Cortex of kidney (tissue), 1 donor: Measurements from ENCODE around the gene SOHLH1.

Experiments
- DNase-seq: peaks from one replicate; lab custom pipeline; 2025; lab: John Stamatoyannopoulos, UW

Gene SOHLH1

DNA sequence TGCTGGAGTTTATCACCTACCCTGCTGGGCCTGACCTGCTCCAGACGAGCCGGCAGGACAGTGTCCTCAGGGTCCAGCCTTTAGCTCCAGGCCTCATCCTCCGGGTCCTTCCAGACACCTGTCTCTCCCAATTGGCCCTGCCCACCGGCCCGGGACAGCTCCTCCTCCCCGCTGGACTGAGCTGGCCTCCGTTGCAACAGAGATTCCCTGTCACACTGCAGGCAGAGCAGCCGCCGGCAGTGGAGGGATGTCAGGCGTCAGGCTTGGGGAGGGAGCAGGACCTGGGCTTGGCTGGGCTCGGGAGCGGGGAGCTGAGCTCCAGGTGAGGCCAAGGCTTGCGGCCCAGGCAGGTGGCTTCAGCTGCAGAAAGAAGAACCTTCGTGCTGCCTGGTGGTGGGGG lies 4.4 kb upstream of the SOHLH1 start:
- no peak for DNase-seq

DNA sequence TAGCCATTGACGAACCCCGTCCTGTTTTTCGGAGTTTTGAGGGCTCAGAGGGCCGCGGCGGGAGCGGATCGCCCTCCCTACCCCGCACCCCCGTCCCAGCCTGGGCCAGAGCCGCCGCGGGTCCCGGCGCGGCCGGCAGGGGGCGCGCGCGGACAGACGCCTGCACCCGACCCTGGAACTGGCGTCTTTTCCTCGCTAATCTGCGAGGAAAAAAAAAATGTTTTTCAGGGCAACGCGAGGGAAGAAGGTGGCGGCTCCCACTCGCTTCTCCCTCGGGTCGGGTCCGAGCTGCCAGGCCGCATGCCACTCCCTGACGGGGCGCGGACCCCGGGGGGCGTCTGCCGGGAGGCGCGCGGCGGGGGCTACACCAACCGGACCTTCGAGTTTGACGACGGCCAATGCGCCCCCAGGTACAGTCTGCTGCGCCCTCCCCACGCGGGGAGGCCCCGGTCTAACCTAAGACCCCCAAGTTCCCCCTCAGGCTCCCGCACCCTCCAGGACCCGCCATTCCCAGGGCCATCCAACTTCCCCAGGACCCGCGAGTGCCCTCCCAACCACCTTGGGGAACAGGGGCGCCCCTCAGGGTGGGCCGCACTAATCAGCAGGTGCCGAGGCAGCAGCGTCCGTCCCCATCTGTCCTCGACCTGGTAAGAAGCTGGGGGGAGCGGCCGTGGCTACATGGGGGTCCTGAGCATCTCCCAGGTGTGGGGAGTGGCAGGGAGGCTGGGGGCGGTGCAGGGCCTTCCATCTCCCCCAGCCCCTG lies 2.9 kb upstream of the SOHLH1 start, which contains the start of gene KCNT1:
KCNT1 (plus strand) TSS at position 227 of the 763 bp plus-strand sequence; CDS start at position 301, 74 bp downstream.
- DNase-seq: no peak

DNA sequence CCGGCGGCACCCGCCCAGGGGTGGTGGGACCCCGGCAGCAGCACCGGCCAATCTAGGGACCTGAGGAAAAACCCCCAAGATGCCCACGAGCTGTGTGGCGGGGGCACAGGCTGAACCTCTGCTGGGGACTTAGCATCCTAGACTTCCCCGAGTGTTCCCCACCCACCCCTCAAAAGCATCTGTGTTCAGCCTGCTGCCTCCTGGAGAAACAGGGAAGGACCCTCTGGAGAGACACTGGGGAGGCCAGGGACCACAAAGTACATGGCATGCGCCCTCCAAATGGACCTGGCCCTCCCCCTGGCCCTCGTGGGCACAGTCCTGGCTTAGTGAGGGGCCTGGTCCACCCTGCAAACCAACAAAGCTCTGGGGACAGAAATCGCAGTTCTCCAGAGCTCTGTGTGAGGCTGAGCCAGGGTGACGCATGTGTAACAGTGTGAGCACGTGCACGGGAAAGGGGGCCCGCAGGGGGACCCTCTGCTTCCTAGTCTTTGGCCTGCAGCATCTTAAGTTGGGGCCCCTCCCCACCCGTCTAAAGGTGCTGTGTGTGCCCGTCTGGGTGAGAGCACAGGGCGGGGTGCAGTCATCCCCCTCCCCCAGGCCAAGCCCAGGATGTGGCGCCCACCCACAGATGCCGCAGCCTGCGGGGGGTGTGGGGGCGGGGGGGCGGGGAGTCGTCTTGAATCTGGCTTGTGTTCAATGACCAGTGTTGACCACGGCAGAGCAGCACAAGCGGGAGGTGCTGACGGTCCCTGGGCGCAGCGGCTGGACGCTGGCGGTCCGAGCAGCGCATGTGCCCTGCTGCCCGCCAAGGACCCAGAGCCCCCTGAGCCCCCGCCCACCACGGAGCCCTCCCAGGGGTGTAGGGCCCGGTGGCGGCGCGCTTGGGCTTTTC lies 2.0 kb upstream of the SOHLH1 start:
- no peak for DNase-seq

DNA sequence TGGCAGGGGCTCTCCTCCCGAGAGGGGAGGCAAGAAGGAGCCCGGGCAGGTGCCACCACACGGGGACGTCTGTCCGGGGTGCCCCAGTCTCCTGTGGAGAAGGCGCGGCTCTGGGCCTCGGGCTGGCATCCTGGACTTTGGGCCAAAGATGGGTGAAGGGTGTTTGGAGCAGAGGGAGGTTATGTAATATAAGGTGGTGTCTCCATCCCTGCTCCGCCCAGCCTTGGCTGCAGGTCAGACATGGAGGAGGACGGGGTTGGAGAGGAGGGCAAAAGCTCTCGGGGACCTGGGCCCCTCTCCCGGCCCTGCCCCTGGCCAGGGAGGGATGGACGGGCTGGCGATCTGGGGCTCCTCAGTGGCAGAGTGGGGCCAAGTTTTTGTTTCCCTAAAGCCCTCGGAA lies 1.2 kb upstream of the SOHLH1 start:
- DNase-seq: no peak

DNA sequence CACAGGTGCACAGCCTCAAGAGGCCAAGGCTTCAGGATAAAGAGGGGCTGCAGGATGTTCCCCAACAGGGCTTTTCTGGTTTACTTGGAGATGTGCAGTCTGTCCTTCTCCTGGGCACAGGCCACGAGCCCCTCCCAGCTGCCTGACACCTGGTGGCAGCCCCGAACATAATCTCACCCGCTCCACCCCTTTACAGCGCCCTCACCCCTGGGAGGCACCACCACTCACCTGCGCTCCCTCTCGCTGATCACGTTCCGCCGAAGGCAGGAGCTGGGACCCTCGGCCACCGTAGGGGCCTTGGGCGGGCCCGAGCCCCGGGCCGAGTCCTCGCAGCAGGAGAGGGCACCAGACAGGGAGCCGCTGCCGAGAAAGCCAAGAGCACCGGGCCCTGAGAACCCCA lies 514 bp downstream of the SOHLH1 start:
- no peak for DNase-seq

DNA sequence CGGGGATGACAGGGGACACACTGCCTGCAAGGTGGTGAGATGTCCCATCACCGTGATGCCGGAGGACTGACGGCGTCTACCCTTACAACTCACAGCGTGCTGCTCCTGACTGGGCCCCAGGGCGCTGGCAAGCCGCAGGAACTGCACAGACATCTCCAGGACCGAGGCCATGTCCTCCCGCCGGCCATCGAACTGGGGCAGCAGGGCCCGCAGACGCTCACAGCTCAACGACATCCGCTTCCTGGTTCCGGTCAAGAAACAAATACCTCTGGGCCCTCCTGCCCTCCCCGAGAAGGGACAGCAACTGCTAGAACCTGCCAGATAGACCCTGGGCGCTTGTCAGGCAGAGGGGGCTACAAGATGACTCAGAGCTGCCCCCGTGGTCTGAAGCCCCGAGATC lies 1.0 kb downstream of the SOHLH1 start:
- DNase-seq: no peak

DNA sequence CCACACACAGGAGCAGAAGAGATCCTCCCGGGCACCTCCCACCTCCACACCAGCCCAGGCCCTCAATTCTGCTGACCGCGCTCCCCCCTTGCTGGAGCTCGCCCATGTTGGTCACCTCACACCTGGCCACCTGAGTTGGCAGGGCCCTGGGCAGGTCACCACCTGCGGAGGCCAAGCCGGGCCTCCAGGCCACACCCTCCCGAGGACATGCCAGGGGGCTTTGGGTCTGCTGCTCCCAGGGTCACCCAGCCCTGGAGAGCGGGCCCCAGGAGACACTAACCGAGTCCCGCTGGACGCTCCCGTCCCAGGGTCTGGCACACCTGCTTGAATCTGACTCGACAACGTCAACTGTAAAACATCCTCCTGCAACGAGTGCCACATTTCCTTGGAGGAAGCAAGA lies 2.1 kb downstream of the SOHLH1 start:
- no peak for DNase-seq

DNA sequence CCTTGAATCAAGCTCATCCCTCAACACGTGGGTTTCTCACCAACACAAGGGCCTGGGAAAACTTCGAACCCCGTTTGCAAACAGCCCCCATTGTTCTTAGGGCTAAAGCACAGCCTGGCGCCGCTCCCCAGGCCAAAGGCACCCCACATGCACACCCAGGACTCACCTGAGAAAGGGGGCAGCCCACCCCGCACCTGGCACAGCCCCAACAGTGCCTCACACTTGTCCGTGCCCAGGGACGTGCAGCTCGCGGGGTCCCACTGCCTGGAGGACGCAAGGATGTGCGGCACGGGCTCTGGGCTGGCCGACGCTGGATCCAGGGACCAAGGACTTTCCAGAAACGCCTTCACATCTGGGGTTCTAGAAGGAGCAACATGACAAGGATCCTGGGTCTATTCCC lies 2.8 kb downstream of the SOHLH1 start:
- DNase-seq: no peak

DNA sequence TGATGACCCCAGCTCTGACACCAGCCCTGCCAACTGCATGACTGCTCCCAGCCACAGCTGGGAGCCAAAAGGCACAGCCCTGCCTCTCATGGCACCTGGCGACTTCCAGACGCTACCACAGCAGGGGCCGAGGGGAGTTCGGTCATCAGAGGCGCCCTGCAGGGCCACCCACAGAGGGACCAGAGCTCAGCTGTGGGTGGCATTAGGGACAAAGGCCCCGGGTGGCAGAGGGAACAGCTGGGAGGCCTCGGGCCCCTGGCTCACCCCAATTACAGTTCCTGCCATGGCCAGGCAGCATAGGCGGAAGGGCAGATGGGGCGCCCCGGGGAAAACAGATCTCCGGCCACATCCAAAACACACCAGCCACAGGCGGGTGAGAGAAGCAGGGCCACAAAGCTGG lies 3.6 kb downstream of the SOHLH1 start:
- no peak for DNase-seq

DNA sequence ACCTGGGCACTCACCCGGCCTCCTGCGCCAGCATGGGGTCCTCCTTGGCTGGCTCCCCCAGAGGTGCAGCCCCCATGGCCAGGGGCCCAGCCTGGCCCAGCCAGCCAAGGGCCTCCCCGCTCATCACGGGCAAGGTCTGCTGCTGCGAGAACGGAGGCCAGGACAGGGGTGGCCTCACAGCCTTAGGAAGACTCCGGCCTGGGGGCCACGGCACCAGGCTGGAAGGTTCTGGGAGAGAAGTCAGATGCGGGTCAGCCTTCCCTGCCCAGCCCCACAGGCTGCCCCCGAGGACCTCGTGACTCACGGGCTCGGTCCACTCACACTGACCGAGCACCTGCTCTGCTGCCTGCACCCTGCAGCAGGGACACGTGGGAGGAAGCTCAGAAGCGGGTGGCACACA lies 4.2 kb downstream of the SOHLH1 start:
- DNase-seq: no peak

DNA sequence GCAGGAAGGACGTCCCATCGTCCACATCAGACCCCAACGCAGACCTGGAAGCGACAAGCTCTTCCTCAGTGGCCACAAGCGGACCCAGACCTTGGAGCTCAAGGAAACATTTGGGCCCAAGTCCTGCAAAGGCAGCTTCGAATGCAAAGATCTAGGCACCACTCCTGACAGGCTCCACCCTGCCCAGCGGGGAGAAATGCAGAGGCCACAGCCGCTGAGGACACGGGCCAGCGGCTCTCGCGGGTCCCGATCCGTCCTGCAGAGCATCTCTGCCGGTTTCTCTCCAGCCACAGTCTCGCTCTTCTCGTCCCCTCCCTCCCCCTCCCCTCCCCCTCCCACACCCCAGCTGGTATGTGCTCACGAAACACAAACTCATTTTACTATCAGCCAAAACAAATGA lies 4.9 kb downstream of the SOHLH1 start:
- no peak for DNase-seq

DNA sequence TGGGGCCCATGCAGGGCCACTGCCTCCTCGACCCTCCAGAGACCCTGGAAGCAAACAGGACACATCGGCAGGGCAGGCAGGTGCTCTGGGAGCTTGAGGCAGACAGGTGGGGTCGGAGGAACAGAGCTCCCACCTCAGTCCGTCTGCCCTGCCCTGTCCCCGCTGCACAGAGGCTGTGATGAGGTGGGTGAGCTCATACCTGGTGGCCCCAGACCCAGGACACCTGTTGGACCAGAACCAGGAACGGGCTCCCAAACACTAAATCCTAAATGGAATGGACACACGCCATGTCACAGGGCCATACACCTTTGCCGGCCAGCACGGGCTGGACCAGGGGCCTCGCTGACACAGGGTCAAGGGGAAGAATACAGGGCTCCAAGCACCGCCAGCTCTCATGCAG lies 5.5 kb downstream of the SOHLH1 start:
- no peak for DNase-seq

DNA sequence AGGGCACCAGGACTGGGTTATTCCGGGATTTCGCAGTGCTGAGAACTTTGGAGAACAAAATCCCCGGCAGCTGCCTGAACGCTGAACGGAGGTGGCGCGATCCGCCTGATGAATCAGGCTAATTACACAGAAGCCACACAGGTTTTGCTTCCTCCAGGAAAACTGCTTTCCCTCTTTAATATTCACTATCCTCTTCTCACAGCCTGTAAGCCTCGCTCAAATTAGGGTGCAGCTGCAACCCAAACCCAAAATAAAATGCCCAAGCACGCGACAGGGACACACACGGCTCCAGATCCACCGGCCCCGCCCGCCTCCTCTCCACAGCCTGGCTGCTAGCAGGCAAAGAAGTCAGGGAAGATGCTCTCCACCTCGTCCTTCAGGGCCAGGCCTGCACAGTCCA lies 6.0 kb downstream of the SOHLH1 start:
- no peak for DNase-seq

DNA sequence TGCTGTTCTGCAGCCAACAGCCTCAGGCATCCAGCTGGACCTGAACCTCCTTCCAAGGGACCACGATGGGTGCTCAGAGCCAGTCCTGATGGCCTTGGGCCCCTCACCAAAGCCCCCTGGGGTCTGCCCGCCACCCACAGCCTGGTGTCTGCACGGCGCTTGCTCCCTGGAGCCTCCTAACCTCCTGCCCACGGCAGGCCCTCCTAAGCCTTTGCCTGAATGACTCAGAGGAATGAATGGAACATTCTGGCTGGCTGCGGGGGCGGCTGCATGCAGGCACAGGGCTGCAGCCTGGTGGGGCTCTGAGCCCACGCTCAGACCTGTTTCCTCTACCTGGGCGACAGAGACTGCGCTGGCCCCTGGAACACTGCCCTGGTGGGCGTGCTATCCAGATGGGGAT lies 6.9 kb downstream of the SOHLH1 start:
- DNase-seq: no peak

DNA sequence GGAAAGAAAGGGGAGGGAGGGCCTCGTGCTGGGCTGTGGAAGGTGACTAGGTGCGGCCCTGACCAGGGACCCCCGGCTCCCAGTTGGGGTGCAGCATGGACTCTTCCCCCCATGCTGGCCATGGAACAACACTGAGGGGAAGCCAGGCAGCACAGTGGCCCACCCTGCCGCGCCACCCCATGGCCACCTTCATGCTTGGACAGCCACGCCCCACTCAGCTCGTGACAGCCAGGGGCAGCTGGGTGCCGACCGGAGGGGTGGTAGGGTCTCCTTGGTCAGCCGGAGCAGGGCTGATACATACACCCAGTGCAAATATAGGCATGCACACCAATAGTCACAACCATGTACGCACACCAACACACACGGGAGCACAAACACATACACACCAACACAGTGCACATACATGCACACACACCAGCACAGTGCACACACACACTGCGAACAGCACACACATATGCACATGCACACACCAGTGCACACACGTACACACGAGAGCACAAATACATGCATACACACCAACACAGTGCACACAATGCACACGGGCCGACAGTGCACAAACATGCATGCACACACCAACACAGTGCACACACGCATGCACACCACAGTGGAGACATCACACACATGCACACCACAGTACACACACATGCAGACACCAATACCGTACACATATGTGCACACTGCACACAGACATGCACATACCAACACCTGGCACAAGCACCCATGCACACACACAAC lies 8.3 kb downstream of the SOHLH1 start:
- DNase-seq: no peak

DNA sequence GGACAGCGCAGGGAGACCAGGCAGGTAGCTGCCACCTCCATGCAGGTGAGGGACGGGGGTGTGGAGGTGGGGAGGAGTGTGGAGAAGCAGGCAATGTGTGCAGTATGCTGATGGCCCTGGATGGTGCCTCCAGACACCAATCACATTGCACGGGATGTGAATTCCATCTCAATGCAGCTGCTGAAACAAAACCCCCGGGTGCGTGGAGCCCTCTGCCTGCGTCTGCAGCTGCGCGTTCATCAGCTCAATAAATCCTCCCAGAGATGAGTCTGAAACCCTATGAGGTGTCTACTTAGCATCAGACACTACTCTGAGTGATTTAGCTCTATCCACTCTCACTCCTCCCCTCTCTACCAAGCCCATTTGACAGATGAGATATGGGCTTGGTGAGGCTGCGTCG lies 10.3 kb downstream of the SOHLH1 start:
- no peak for DNase-seq

DNA sequence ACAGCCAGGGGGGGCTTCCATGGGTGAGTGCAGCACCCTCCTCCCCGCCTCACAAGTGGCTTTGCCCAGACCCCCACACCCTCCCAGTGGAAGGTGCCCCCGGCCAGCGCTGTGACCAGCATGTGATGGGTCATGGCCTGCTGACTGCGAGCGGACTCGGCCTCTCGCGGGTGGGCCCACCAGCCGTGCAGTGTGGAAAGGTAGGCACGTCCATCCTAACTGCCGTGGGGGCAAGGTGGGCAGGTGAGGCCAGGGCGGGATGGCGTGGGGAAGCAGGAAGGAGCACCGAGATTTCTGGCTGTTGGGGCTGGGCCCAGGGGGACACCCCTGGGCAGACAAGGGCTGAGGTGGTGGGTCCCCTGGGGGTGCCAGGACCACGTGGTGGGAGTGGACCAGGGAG lies 12.1 kb downstream of the SOHLH1 start:
- no peak for DNase-seq

DNA sequence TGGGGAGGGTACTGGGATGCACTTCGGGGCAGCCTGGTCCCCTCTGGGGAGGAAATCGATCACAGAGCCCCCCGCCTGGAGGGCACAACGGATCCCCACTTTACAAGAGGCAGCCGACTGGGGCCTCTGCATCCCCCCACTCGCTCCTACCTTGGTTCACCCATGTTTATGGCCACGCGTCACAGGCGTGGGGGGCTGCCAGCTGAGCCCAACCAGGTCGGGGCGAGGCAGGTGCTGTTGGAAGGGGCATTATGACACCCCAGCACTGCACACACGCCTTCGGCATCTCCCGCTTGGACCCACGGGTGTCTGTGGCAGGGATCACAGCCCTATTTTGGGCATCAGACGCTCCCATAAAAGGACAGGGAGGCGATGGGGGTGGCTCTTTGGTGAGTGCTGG lies 14.6 kb downstream of the SOHLH1 start:
- DNase-seq: no peak

DNA sequence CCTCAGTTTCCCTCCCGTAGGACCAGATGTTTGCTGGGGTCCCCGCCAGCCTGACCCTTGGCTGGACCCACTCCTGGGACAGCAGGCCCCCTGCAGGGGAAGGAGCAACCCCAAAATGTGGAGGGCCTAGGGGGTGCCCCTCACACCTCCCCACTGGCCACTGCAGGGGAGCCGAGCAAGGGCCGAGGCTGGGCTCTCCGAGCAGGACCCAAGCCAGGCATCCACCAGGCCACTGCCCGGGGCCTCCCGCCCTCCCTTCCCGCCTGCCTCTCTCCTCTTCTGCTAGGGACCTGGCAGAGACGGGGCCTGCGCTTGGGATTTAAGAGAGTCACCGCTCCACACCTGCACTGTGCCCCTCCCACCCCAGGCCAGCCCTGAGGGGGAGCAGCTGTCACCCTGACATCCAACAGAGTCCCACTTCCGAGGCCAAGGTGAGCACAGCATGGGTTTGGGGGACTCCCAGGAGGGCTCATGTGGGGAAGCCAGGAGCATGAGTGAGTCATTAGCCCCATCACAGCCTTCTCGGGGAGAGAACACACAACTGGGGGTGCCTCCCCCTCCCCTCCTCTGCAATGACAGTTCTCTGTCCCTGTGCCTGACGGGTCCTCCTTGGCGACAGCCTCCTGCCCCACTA lies 15.8 kb downstream of the SOHLH1 start:
- DNase-seq: no peak

DNA sequence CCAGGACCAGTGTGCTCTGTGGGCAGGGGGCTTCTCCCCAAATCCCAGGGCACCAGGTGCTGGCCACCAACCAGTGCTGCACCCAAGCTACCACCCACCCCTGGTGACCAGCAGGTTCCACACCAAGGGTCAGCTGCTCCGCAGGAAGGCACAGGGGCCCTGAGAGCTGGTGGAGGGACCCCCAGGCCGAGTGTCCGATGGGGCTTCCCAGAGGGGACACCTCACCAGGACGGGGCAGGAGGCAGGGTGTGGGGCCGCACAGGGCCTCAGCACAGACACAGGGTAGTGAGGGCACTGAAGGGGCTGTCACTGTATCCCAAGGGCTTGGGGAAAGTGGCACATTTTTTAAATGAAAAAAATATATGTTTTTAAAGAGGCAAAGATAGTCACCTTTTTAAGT lies 18.1 kb downstream of the SOHLH1 start:
- no peak for DNase-seq

DNA sequence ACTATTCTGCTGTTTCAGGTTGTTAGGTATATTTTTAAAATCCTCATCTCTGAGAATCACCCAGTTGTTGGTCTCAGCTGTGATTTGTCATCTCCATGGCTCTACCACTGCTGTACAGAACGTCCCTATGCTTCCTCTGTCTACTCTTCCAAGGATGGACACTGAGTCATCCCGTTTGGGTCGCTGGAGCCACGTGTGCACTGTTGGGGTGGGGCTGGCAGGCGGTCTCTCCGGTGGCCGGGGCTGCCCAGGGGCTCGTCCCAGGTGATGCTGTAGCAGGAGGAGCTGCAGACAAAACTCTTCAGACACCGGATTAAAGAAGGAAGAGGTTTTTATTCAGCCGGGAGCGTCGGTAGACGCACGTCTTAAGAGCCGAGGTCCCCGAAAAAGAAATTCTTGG lies 19.2 kb downstream of the SOHLH1 start:
- no peak for DNase-seq
